GM23248 (cell line): ENCODE data around the gene FSTL3. TPM values are rescaled to one million over a fixed set of nuclear protein-coding genes. Genes with fewer than 3 reads are reported as not detected.

Experiments used
- DNase-seq: peaks from one replicate; pipeline ENCODE4 v3.0.0-alpha.2; 2015
- H2AFZ ChIP-seq: fragments of 200-600 bp; sonication (generic); 2 replicates; pipeline ENCODE4 v1.6.1; 2016; ENCODE audit warnings: antibody characterized with exemption
- H3F3A ChIP-seq: fragments of 200-600 bp; sonication (generic); 2 replicates; pipeline ENCODE4 v1.6.1; 2016; ENCODE audit warnings: mild to moderate bottlenecking, antibody characterized with exemption, mixed run types; ENCODE audit not compliant: insufficient read depth
- H3K27ac ChIP-seq: fragments of 200-600 bp; sonication (generic); 2 replicates; pipeline ENCODE4 v1.5.1; 2016; ENCODE audit warnings: mild to moderate bottlenecking
- H3K27me3 ChIP-seq: fragments of 200-600 bp; sonication (generic); replicated peaks from 2 replicates; pipeline ENCODE4 v1.6.1; 2016; ENCODE audit warnings: mild to moderate bottlenecking; ENCODE audit not compliant: insufficient read depth
- H3K36me3 ChIP-seq: fragments of 200-600 bp; sonication (generic); 2 replicates; pipeline ENCODE4 v1.6.1; 2016; ENCODE audit warnings: low read depth, mild to moderate bottlenecking
- H3K4me1 ChIP-seq: fragments of 200-600 bp; sonication (generic); 2 replicates; pipeline ENCODE4 v1.6.1; 2016; ENCODE audit warnings: mild to moderate bottlenecking; ENCODE audit not compliant: insufficient read depth
- H3K4me2 ChIP-seq: fragments of 200-600 bp; sonication (generic); one replicate; pipeline ENCODE4 v1.6.1; 2016; ENCODE audit warnings: mild to moderate bottlenecking; ENCODE audit not compliant: unreplicated experiment
- H3K4me3 ChIP-seq: fragments of 200-600 bp; sonication (generic); 2 replicates; pipeline ENCODE4 v1.5.1; 2016; ENCODE audit warnings: mild to moderate bottlenecking
- H3K79me2 ChIP-seq: fragments of 200-600 bp; sonication (generic); 2 replicates; pipeline ENCODE4 v1.6.1; 2016; ENCODE audit warnings: mild to moderate bottlenecking; ENCODE audit not compliant: insufficient read depth
- H3K9ac ChIP-seq: fragments of 200-600 bp; sonication (generic); 2 replicates; pipeline ENCODE4 v1.6.1; 2016; ENCODE audit warnings: mild to moderate bottlenecking
- H3K9me2 ChIP-seq: fragments of 200-600 bp; sonication (generic); 2 replicates; pipeline ENCODE4 v1.6.1; 2016; ENCODE audit warnings: mixed run types, mild to moderate bottlenecking, moderate library complexity; ENCODE audit not compliant: insufficient read depth
- H3K9me3 ChIP-seq: fragments of 200-600 bp; sonication (generic); one replicate; pipeline ENCODE4 v1.6.1; 2017; ENCODE audit warnings: low read depth
- H4K20me1 ChIP-seq: fragments of 200-600 bp; sonication (generic); 2 replicates; pipeline ENCODE4 v1.6.0; 2016; ENCODE audit not compliant: insufficient read depth
- EZH2 ChIP-seq: fragments of 200-600 bp; sonication (generic); IDR thresholded peaks from 2 replicates; pipeline ENCODE4 v1.6.1; 2018; ENCODE audit warnings: antibody characterized with exemption, mild to moderate bottlenecking; ENCODE audit not compliant: insufficient read depth, poor library complexity, severe bottlenecking
- EZH2phosphoT487 ChIP-seq: fragments of 200-600 bp; sonication (generic); IDR thresholded peaks from 2 replicates; pipeline ENCODE4 v1.6.1; 2018; ENCODE audit warnings: antibody characterized with exemption, moderate library complexity, mild to moderate bottlenecking, low read depth; ENCODE audit not compliant: insufficient read depth
- WGBS, 2 experiments: methylation state at CpG; one replicate each; pipeline ENCODE4 v1.1.6; 2015 to 2017; ENCODE audit warnings: low lambda C conversion rate in 2 of 2, low coverage in 1 of 2; ENCODE audit errors: missing lambda C conversion rate in 2 of 2; 5-methylcytosine and 5-hydroxymethylcytosine counted together
- in situ Hi-C: fragments of 300-500 bp; cut with MboI; formaldehyde crosslinking; loops from 2 replicates; pipeline ENCODE4 v1.15.0; 2020
- polyA plus RNA-seq: library from polyadenylated mRNA; unstranded; fragments of >200 nt; fragmentation: Nextera tagmentation; extraction: Ambion mirVana; gene quantifications from 2 replicates; pipeline ENCODE4 v1.2.1, GENCODE V29; 2016
- total RNA-seq: library from RNA; depleted of rRNA; stranded (reverse); fragments of >200 nt; shearing (Covaris generic); gene quantifications from 2 replicates; pipeline ENCODE4 v1.2.3, GENCODE V29; 2014

The FSTL3 gene
- total and polyA plus RNA-seq, 2 experiments from 2014 or later: 41.4 to 100 TPM

DNA sequence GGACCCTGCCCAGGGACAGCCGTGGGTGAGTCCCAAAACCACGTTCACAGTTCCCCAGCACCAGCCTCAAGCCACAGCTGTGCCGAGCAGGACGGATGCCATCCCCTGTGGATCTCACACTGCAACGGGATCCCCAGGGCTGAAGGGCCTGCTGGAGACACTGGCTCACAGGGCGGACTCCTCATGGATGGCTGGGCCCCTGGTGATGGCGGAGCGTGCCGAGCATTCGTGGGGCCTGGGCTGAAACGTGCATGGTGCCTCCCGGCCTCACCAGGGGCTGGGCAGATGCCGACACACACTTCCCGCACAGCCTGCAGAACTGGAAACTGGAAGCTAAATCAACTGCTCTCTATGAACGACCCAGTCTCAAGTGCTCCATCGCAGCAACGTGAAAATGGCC, 22.8 kb upstream of the FSTL3 start:
- in situ Hi-C loops: no loop called here
- Histone ChIP-seq H3K9ac (no peak overlapping the region), H2AFZ (no peak overlapping the region), H3K79me2 (peaks cover 97% of the 10 kb centered on the region), H3K36me3 (no peaks in the 10 kb centered on the region), H3K9me3 (no peaks in the 10 kb centered on the region), H3K27me3 (no peaks in the 10 kb centered on the region), H3F3A (no peaks in the 10 kb centered on the region), H3K4me1 (peaks cover 3% of the 10 kb centered on the region; the same call in 1 of the 2 replicates), H3K4me3 (no peak overlapping the region), H3K4me2 (no peak overlapping the region), H3K9me2 (no peaks in the 10 kb centered on the region), H3K27ac (no peak overlapping the region), H4K20me1 (no peaks in the 10 kb centered on the region)
- 89 to 91% methylated on average over 16 to 17 of the region's 17 CpGs for WGBS, 2 experiments
- TF ChIP-seq EZH2phosphoT487: no peak
- TF ChIP-seq EZH2: no peak
- no peak for DNase-seq

DNA sequence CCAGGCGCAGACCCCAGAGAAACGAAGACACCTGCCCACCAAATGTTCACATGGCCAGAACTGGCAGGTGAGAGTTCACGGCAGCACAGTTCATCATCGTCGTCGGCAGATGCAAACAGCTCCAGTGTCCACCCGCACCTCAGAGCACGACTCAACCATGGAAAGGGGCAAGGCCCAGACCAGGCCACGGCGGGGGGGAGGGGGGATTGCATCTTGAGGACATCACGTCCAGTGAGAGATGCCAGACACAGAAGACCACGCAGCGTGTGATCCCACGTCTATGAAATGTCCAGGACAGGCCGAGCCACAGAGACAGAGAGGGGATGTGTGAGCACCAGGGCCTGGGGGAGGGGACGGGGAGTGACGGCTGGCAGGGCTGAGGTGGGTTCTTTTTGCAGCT, 20.5 kb upstream of the FSTL3 start:
- 72 to 80% methylated on average over 17 of the region's 17 CpGs for WGBS, 2 experiments
- Histone ChIP-seq H3K4me1 (peaks cover 19% of the 10 kb centered on the region), H3K9ac (no peak overlapping the region), H3K4me3 (no peak overlapping the region), H3K79me2 (peaks cover 98% of the 10 kb centered on the region), H3K9me3 (no peaks in the 10 kb centered on the region), H3F3A (peaks cover 8% of the 10 kb centered on the region; the same call in 1 of the 2 replicates), H3K27me3 (no peaks in the 10 kb centered on the region), H3K4me2 (no peak overlapping the region), H4K20me1 (no peaks in the 10 kb centered on the region), H2AFZ (no peak overlapping the region), H3K36me3 (no peaks in the 10 kb centered on the region), H3K9me2 (no peaks in the 10 kb centered on the region), H3K27ac (no peak overlapping the region)
- TF ChIP-seq EZH2 (no peak), EZH2phosphoT487 (no peak)
- in situ Hi-C loops: no loop called here
- no peak for DNase-seq

DNA sequence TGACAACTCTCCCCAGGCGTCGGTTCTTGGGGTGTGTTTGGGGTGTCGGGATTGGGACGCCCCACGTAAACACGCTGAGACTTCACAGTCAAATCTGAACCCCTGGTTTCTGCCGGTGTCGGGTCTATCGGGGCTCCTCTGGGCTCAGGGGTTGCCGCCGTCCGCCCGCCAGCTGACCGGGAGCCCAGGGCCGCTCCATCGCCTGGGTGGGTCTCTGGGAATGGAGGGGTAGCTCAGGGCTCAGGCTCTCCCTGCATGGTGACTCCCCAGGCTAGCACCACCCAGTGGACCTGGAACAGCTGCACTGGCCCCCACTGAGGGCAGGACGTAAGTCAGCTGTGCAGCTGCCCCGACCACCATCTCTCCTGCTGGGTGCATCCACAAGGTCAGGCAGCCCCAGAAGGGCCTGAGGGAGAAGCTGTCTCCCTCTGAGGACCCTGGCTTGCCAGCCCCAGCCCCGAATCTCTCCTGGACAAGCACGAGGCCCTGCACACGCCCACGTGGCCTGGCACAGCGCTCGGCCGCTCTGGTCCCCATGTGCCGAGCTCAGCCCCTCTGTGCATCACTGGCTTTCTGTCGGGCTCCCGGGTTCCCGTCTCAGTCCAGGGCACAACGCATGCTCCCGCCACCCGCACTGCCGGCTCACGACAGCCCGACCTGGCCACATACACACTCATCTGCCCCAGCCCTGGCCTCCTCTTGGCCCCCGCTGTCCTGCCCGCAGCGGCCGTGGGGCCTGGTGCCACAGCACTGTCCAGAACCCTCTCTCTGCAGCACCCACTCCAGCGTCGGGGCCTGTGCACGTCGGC, 19.2 kb upstream of the FSTL3 start:
- no peaks in the 10 kb centered on the region for H4K20me1 ChIP-seq

DNA sequence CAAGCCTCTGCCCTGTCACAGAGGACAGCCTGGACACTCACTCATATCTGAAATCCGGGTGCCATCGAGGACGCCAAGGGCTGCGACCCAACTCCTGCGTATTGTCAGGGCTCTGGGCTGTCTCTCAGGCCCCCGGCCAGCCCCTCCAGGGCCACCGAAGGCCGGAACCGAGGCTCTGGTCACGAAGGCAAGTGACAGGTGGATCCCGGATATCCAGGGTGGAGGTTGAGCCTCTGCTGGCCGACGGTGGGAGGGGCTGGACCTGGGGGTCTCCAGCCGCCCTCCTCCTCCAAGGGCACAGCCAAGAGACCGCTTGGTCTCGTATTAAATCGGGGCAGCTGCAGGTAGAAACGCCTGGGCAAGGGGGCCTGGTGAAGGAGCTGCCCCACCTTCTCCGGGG, 18.6 kb upstream of the FSTL3 start:
- H3K9ac ChIP-seq: no peak overlapping the region
- no peaks in the 10 kb centered on the region for H3K36me3 ChIP-seq
- no peaks in the 10 kb centered on the region for H3K27me3 ChIP-seq
- in situ Hi-C loops: no loop called here
- H3K27ac ChIP-seq: no peak overlapping the region
- peaks cover 10% of the 10 kb centered on the region; the same call in 1 of the 2 replicates for H3F3A ChIP-seq
- no peak overlapping the region for H3K4me3 ChIP-seq
- H3K4me1 ChIP-seq: peaks cover 25% of the 10 kb centered on the region
- TF ChIP-seq EZH2phosphoT487 (no peak), EZH2 (no peak)
- DNase-seq: no peak
- H4K20me1 ChIP-seq: no peaks in the 10 kb centered on the region
- no peaks in the 10 kb centered on the region for H3K9me3 ChIP-seq
- H2AFZ ChIP-seq: no peak overlapping the region
- no peak overlapping the region for H3K4me2 ChIP-seq
- peaks cover 98% of the 10 kb centered on the region for H3K79me2 ChIP-seq
- H3K9me2 ChIP-seq: no peaks in the 10 kb centered on the region
- WGBS, 2 experiments: 75 to 86% methylated on average over 18 to 19 of the region's 19 CpGs

More for the DNA sequence above, 19.2 kb upstream of the FSTL3 start:
- WGBS, 2 experiments: 89 to 91% methylated on average over 31 to 43 of the region's 43 CpGs
- Histone ChIP-seq H3K79me2 (peaks cover 98% of the 10 kb centered on the region), H3K4me3 (no peak overlapping the region), H3K9me2 (no peaks in the 10 kb centered on the region), H3K9ac (no peak overlapping the region), H3K36me3 (no peaks in the 10 kb centered on the region), H2AFZ (no peak overlapping the region), H3K4me2 (no peak overlapping the region), H3K9me3 (no peaks in the 10 kb centered on the region), H3K4me1 (peaks cover 25% of the 10 kb centered on the region), H3K27ac (no peak overlapping the region), H3K27me3 (no peaks in the 10 kb centered on the region), H3F3A (peaks cover 10% of the 10 kb centered on the region; the same call in 1 of the 2 replicates)
- DNase-seq: no peak
- no peak for TF ChIP-seq EZH2phosphoT487
- no peak for TF ChIP-seq EZH2
- in situ Hi-C loops: no loop called here
